Caco-2 (cell line): ENCODE measurements around the gene DYNLT2. TPM values are rescaled to one million over a fixed set of nuclear protein-coding genes. Genes with fewer than 3 reads are reported as not detected.

Source experiments
- BruUV-seq: library from RNA; stranded (reverse); fragments of 400-500 nt; replicated peaks from 2 replicates; lab custom pipeline; 2021; lab: Mats Ljungman, UMichigan
- CTCF ChIA-PET: fragments of 300-600 bp; sonication (Branson Sonifier 250); formaldehyde crosslinking; loops from one replicate; lab custom pipeline; 2022; ENCODE audit warnings: antibody characterized with exemption; lab: Charles Lee
- POLR2A ChIA-PET: fragments of 300-600 bp; sonication (Branson Sonifier 250); formaldehyde crosslinking; loops from one replicate; lab custom pipeline; 2022; ENCODE audit warnings: antibody characterized with exemption; lab: Charles Lee
- DNase-seq, 2 experiments: peaks; one replicate each; pipeline versions ENCODE4 v3.0.0 to v3.0.0-alpha.2; 2020 to 2022
- H3K27me3 ChIP-seq: replicated peaks from 2 replicates; pipeline ENCODE4 v1.6.0; 2011; ENCODE audit warnings: low read length; ENCODE audit not compliant: control insufficient read depth, insufficient read depth
- H3K36me3 ChIP-seq: 2 replicates; pipeline ENCODE4 v1.5.1; 2011; ENCODE audit warnings: low read length; ENCODE audit not compliant: control insufficient read depth, insufficient read depth
- H3K4me1 ChIP-seq: fragments of 250-450 bp; sonication (Bioruptor Pico); 2 replicates; pipeline ENCODE4 v1.5.1; 2020; ENCODE audit warnings: mild to moderate bottlenecking
- H3K4me3 ChIP-seq: 2 replicates; pipeline ENCODE4 v1.5.1; 2011; ENCODE audit warnings: low read depth, mild to moderate bottlenecking, control low read depth, low read length
- H3K9me3 ChIP-seq: fragments of 250-450 bp; sonication (Bioruptor Pico); 2 replicates; pipeline ENCODE4 v1.5.1; 2020; ENCODE audit warnings: mild to moderate bottlenecking, moderate library complexity
- H3K27ac Mint-ChIP-seq: one replicate; pipeline ENCODE4 v1.8.0; 2022; ENCODE audit warnings: mixed read lengths; ENCODE audit not compliant: unreplicated experiment
- H3K27me3 Mint-ChIP-seq: one replicate; pipeline ENCODE4 v1.8.0; 2022; ENCODE audit warnings: mixed read lengths; ENCODE audit not compliant: insufficient read depth, unreplicated experiment
- H3K36me3 Mint-ChIP-seq: one replicate; pipeline ENCODE4 v1.8.0; 2022; ENCODE audit warnings: mild to moderate bottlenecking, mixed read lengths; ENCODE audit not compliant: insufficient read depth, unreplicated experiment
- H3K4me1 Mint-ChIP-seq: one replicate; pipeline ENCODE4 v1.8.0; 2022; ENCODE audit warnings: low read depth, mixed read lengths; ENCODE audit not compliant: unreplicated experiment
- H3K4me3 Mint-ChIP-seq: one replicate; pipeline ENCODE4 v1.8.0; 2022; ENCODE audit warnings: mild to moderate bottlenecking, moderate library complexity, mixed read lengths; ENCODE audit not compliant: unreplicated experiment
- H3K9me3 Mint-ChIP-seq: one replicate; pipeline ENCODE4 v1.8.0; 2022; ENCODE audit warnings: mixed read lengths; ENCODE audit not compliant: unreplicated experiment
- intact Hi-C: fragments of 100-400 bp; cut with micrococcal nuclease; formaldehyde crosslinking; loops from one replicate; pipeline ENCODE4 v1.10.0; 2022; ENCODE audit not compliant: unreplicated experiment
- total RNA-seq: library from RNA; stranded (reverse); gene quantifications from 2 replicates; pipeline ENCODE4 v1.2.3, GENCODE V29; 2022
- TF ChIP-seq, protein P1 (sequence below), 2 experiments: fragments of 200-600 bp in 1 of 2; IDR thresholded peaks; 1 replicate in 1 of 2; 2 replicates in 1 of 2; pipeline versions ENCODE4 v1.5.1 to v1.8.0; 2011 to 2022; ENCODE audit warnings: antibody characterized with exemption in 1 of 2, control low read depth in 1 of 2, inconsistent platforms in 1 of 2, low read depth in 1 of 2, low read length in 1 of 2, mild to moderate bottlenecking in 1 of 2, moderate library complexity in 1 of 2; ENCODE audit not compliant: insufficient read depth in 1 of 2, severe bottlenecking in 1 of 2, unreplicated experiment in 1 of 2

The DYNLT2 gene
- total RNA-seq, 1 experiment from 2014 or later: 2.4 TPM

DNA sequence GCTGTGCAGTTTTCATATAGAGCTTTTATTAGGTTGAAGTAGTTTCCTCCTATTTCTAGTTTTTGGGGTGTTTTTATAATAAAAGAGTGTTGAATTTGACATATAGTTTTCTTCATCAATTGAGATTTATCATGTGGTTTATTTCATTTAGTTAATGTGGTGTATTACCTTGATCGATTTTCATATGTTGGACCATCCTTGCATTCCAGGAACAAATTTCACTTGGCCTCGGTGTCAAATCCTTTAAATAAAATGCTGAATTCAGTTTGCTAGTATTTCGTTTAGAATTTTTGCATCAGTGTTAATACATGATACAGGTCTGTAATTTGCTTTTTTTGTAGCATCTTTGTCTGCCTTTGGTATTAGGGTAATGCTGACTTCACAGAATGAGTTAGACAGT is 6.0 kb downstream of the DYNLT2 start:
- Histone ChIP-seq H3K27me3 (no peaks in the 10 kb centered on the region), H3K9me3 (0 out of 2 replicates have a peak, but pooled peaks cover 6% of the 10 kb centered on the region), H3K36me3 (no peaks in the 10 kb centered on the region), H3K4me1 (0 out of 2 replicates have a peak, but pooled peaks cover 3% of the 10 kb centered on the region), H3K4me3 (no peak overlapping the region)
- TF ChIP-seq, protein P1, sequence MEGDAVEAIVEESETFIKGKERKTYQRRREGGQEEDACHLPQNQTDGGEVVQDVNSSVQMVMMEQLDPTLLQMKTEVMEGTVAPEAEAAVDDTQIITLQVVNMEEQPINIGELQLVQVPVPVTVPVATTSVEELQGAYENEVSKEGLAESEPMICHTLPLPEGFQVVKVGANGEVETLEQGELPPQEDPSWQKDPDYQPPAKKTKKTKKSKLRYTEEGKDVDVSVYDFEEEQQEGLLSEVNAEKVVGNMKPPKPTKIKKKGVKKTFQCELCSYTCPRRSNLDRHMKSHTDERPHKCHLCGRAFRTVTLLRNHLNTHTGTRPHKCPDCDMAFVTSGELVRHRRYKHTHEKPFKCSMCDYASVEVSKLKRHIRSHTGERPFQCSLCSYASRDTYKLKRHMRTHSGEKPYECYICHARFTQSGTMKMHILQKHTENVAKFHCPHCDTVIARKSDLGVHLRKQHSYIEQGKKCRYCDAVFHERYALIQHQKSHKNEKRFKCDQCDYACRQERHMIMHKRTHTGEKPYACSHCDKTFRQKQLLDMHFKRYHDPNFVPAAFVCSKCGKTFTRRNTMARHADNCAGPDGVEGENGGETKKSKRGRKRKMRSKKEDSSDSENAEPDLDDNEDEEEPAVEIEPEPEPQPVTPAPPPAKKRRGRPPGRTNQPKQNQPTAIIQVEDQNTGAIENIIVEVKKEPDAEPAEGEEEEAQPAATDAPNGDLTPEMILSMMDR (IDR thresholded peaks at IDR 0.05; ENCODE audit: insufficient read depth in 1 of 2, low read depth in 1 of 2, low read length in 1 of 2, severe bottlenecking in 1 of 2, unreplicated experiment in 1 of 2): no peak
- Mint-ChIP-seq H3K9me3 (peaks cover 8% of the 10 kb centered on the region), H3K4me1 (no peaks in the 10 kb centered on the region), H3K27me3 (no peaks in the 10 kb centered on the region), H3K36me3 (no peaks in the 10 kb centered on the region), H3K27ac (no peak overlapping the region), H3K4me3 (no peak overlapping the region)
- DNase-seq: no peak
- ChIA-PET POLR2A (no interaction called here), CTCF (no interaction called here)
- intact Hi-C loops: no loop called here
- no TSS peak for BruUV-seq

DNA sequence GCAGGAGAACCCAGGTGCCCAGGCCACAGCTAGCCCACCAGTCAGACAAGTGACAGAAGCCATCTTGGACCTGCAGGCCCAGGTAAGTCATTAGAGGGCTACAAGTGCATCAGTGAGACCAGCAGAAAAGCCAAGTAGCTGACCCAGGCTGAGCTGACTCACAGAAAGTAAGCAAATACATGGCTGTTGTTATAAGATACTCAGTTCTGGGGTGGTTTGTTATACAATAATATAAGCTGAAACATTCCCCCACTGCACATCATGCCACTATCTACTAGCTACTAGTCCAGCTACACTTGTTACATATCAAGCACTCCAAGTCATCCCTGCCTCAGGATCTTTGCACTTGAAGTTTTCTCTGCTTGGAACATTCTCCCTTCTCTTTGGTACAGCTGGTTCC is 10.0 kb downstream of the DYNLT2 start:
- Mint-ChIP-seq H3K4me1 (no peaks in the 10 kb centered on the region), H3K4me3 (no peak overlapping the region), H3K36me3 (no peaks in the 10 kb centered on the region), H3K9me3 (peaks cover 5% of the 10 kb centered on the region), H3K27me3 (no peaks in the 10 kb centered on the region), H3K27ac (no peak overlapping the region)
- no TSS peak for BruUV-seq
- intact Hi-C loops: no loop called here
- Histone ChIP-seq H3K36me3 (no peaks in the 10 kb centered on the region), H3K4me1 (no peaks in the 10 kb centered on the region), H3K4me3 (no peak overlapping the region), H3K9me3 (0 out of 2 replicates have a peak, but pooled peaks cover 6% of the 10 kb centered on the region), H3K27me3 (no peaks in the 10 kb centered on the region)
- POLR2A ChIA-PET: no interaction called here
- CTCF ChIA-PET: no interaction called here
- no peak for DNase-seq
- TF ChIP-seq, protein P1 (IDR thresholded peaks at IDR 0.05; ENCODE audit: insufficient read depth in 1 of 2, low read depth in 1 of 2, low read length in 1 of 2, severe bottlenecking in 1 of 2, unreplicated experiment in 1 of 2): no peak

DNA sequence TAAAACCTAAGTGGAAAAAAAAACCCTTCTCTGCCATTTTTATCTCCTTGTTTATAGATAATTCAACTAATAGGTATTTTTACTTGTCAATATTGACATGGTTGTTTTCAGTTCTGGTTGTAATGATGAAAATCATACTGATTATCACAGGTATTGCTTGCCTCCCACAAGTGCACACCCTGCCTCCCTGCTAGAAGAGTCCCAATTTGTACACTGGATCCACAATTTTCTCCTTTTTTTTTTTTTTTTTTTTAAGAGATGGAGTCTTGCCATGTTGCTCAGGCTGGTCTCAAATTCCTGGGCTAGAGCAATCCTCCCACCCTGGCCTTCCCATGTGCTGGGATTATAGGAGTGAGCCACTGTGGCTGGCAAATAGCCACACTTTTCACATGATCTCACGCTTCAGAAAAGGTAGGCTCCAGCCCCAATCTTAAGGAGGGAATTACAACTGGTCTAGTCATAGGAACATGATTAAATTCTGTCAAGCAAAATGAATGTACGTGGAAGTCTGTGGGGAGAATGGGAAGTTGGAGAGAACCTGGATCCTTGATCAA is 12.3 kb downstream of the DYNLT2 start:
- Histone ChIP-seq H3K27me3 (no peaks in the 10 kb centered on the region), H3K36me3 (no peaks in the 10 kb centered on the region), H3K4me3 (no peak overlapping the region), H3K4me1 (no peaks in the 10 kb centered on the region), H3K9me3 (no peaks in the 10 kb centered on the region)
- H3K9me3 Mint-ChIP-seq: no peaks in the 10 kb centered on the region
- no peaks in the 10 kb centered on the region for H3K36me3 Mint-ChIP-seq
- H3K4me3 Mint-ChIP-seq: no peak overlapping the region
- H3K27me3 Mint-ChIP-seq: peaks cover 4% of the 10 kb centered on the region
- intact Hi-C loops: no loop called here
- H3K4me1 Mint-ChIP-seq: no peaks in the 10 kb centered on the region
- ChIA-PET POLR2A (no interaction called here), CTCF (no interaction called here)
- no TSS peak for BruUV-seq
- TF ChIP-seq, protein P1 (IDR thresholded peaks at IDR 0.05; ENCODE audit: insufficient read depth in 1 of 2, low read depth in 1 of 2, low read length in 1 of 2, severe bottlenecking in 1 of 2, unreplicated experiment in 1 of 2): no peak
- no peak for DNase-seq
- no peak overlapping the region for H3K27ac Mint-ChIP-seq
